Suprapubic skin (tissue), 4 donors: ENCODE results near the gene FUT2. TPM values are rescaled to one million over a fixed set of nuclear protein-coding genes. Genes with fewer than 3 reads are reported as not detected.

Source experiments
- DNase-seq, 2 donors: peaks; one replicate each; pipeline ENCODE4 v3.0.0-alpha.2; 2019; ENCODE audit warnings: low spot score in 2 of 2
- H3K27ac ChIP-seq: fragments of 200-600 bp; sonication (generic); one replicate; pipeline ENCODE4 v1.5.1; 2019
- H3K27me3 ChIP-seq: fragments of 200-600 bp; sonication (generic); one replicate; pipeline ENCODE4 v1.5.1; 2019
- H3K36me3 ChIP-seq: fragments of 200-600 bp; sonication (generic); one replicate; pipeline ENCODE4 v1.5.1; 2019
- H3K4me1 ChIP-seq: fragments of 200-600 bp; sonication (generic); one replicate; pipeline ENCODE4 v1.5.1; 2019
- H3K4me3 ChIP-seq: fragments of 200-600 bp; sonication (generic); one replicate; pipeline ENCODE4 v1.5.1; 2019; ENCODE audit warnings: mild to moderate bottlenecking
- H3K9me3 ChIP-seq: fragments of 200-600 bp; sonication (generic); one replicate; pipeline ENCODE4 v1.5.1; 2019
- CTCF ChIP-seq, 2 donors: fragments of 200-600 bp in 1 of 2; fragments of 450-650 bp in 1 of 2; sonication (generic) in 1 of 2; IDR thresholded peaks; one replicate each; pipeline ENCODE4 v1.5.1; 2016 to 2019; ENCODE audit warnings: antibody characterized with exemption in 2 of 2, mild to moderate bottlenecking in 1 of 2, moderate library complexity in 1 of 2
- EP300 ChIP-seq: sonication (generic); formaldehyde crosslinking; IDR thresholded peaks from one replicate; pipeline ENCODE4 v1.6.1; 2017; ENCODE audit warnings: antibody characterized with exemption
- POLR2A ChIP-seq, 2 donors: fragments of 450-650 bp; IDR thresholded peaks; one replicate each; pipeline ENCODE4 v1.6.1; 2017; ENCODE audit warnings: antibody characterized with exemption in 2 of 2, mild to moderate bottlenecking in 2 of 2, moderate library complexity in 2 of 2
- POLR2AphosphoS5 ChIP-seq, 3 donors: sonication (generic); formaldehyde crosslinking; IDR thresholded peaks; one replicate each; pipeline ENCODE4 v1.6.1; 2017; ENCODE audit warnings: antibody characterized with exemption in 3 of 3
- WGBS: methylation state at CpG from one replicate; pipeline ENCODE4 v1.1.5; 2018; 5-methylcytosine and 5-hydroxymethylcytosine counted together
- total RNA-seq, 4 donors: library from RNA; depleted of rRNA; stranded (reverse); fragments of >200 nt; gene quantifications; one replicate each; pipeline ENCODE4 v1.1.0, GENCODE V29; 2016

Gene FUT2
- total RNA-seq, 4 donors from 2014 or later: 2.1 to 17.4 (median 4.9) TPM

DNA sequence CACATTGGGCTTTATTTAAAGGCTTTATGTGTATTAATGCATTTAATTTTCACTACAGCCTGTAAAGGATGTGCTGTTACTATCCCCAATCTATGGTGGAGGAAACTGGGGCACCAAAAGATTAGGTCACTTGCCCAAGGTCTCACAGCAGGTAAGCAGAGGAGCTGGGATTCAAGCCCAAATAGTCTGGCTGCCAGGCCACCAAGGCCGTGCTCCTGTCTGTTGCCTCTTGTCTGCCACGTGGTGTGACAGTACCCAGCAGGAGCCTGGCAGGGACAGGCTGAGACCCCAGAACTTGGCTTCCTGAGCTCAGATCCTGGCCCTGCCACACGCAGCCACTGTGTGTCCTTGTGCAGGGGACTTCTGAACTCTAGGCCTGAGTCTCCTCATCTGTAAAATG, 27.4 kb upstream of the FUT2 start:
- no peak for DNase-seq
- 100% methylated on average over 1 of the region's 3 CpGs for WGBS
- Histone ChIP-seq H3K4me1 (no peaks in the 10 kb centered on the region), H3K27ac (no peak overlapping the region), H3K27me3 (no peaks in the 10 kb centered on the region), H3K36me3 (no peaks in the 10 kb centered on the region), H3K4me3 (no peak overlapping the region), H3K9me3 (no peaks in the 10 kb centered on the region)
- TF ChIP-seq POLR2A (IDR thresholded peaks at IDR 0.05) (no peak), CTCF (IDR thresholded peaks at IDR 0.05) (no peak), EP300 (no peak), POLR2AphosphoS5 (IDR thresholded peaks at IDR 0.05) (no peak)

GRCh38 chr19:48668761-48669160, 27.0 kb upstream of the FUT2 start:
- TF ChIP-seq CTCF (IDR thresholded peaks at IDR 0.05): no peak
- no peak for TF ChIP-seq POLR2A (IDR thresholded peaks at IDR 0.05)
- TF ChIP-seq EP300: no peak
- TF ChIP-seq POLR2AphosphoS5 (IDR thresholded peaks at IDR 0.05): no peak
- Histone ChIP-seq H3K27ac (no peak overlapping the region), H3K36me3 (no peaks in the 10 kb centered on the region), H3K9me3 (no peaks in the 10 kb centered on the region), H3K4me3 (no peak overlapping the region), H3K4me1 (no peaks in the 10 kb centered on the region), H3K27me3 (no peaks in the 10 kb centered on the region)
- DNase-seq: no peak
- 90% methylated on average over 2 of the region's 2 CpGs for WGBS

GRCh38 chr19:48669903-48670668, 25.7 kb upstream of the FUT2 start:
- 90% methylated on average over 8 of the region's 26 CpGs for WGBS
- no peak for TF ChIP-seq POLR2AphosphoS5 (IDR thresholded peaks at IDR 0.05)
- H3K27ac ChIP-seq: no peak overlapping the region
- no peaks in the 10 kb centered on the region for H3K9me3 ChIP-seq
- no peak overlapping the region for H3K4me3 ChIP-seq
- H3K27me3 ChIP-seq: no peaks in the 10 kb centered on the region
- no peaks in the 10 kb centered on the region for H3K36me3 ChIP-seq
- no peak for DNase-seq
- H3K4me1 ChIP-seq: peaks cover 2% of the 10 kb centered on the region

DNA sequence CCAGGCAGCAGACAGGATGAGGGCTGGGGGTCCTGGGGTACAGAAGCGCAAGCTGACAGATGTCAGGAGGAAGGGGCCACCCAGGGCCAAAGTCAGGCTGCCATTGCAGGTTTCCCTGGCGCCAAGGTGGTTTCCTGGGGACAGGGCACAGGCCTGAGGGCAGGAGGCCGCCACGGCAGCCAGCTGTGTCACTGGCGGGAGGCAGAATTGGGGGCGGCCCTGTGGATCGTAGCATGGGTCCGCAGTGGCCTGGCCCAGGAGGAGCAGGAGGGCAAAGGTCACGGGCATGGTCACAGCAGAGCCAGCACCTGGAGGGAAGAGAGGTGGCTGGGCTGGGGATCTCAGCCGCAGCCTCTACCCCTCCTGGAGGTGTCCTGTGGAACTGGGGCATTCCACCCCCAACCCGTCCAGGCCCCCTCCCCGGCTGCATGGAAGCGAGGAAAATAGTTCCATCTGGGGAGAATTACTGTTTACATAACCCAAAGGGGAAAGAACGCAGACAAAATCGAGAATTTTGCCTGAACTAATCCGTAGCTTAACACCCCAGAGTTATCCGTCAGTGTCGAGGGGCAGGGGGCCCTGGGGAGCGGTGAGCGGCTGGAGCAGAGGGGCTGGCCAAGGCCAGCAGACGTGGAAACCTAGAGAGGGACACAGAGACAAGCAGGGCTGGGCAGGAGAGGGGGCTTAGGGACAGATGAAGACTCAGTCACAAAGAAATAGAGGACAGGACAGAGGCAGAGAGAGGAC, 24.9 kb upstream of the FUT2 start:
- no peak for DNase-seq
- no peak overlapping the region for H3K27ac ChIP-seq
- peaks cover 10% of the 10 kb centered on the region for H3K4me1 ChIP-seq
- H3K4me3 ChIP-seq: no peak overlapping the region
- H3K27me3 ChIP-seq: no peaks in the 10 kb centered on the region
- H3K36me3 ChIP-seq: no peaks in the 10 kb centered on the region
- WGBS: 76% methylated on average over 11 of the region's 21 CpGs
- TF ChIP-seq EP300: no peak
- TF ChIP-seq CTCF (IDR thresholded peaks at IDR 0.05): no peak
- no peak for TF ChIP-seq POLR2A (IDR thresholded peaks at IDR 0.05)
- TF ChIP-seq POLR2AphosphoS5 (IDR thresholded peaks at IDR 0.05): no peak
- no peaks in the 10 kb centered on the region for H3K9me3 ChIP-seq

- Histone ChIP-seq H3K4me3 (no peak overlapping the region), H3K9me3 (no peaks in the 10 kb centered on the region), H3K4me1 (peaks cover 11% of the 10 kb centered on the region), H3K27me3 (no peaks in the 10 kb centered on the region), H3K27ac (no peak overlapping the region), H3K36me3 (no peaks in the 10 kb centered on the region)
- 87% methylated on average over 6 of the region's 10 CpGs for WGBS
- TF ChIP-seq EP300 (no peak), POLR2A (IDR thresholded peaks at IDR 0.05) (no peak), POLR2AphosphoS5 (IDR thresholded peaks at IDR 0.05) (no peak), CTCF (IDR thresholded peaks at IDR 0.05) (no peak)
- no peak for DNase-seq
Measured at GRCh38 chr19:48671446-48671995, 24.2 kb upstream of the FUT2 start.
